HG03575 (cell line): ENCODE results near the gene GOSR1.
"Not testable (repeated sequence)": the region's sequence is repeated elsewhere in the genome, so short reads cannot be mapped to it uniquely, and the experiment has no call there.

Experiments
- ATAC-seq: cut with Tn5 transposase; IDR thresholded peaks from one replicate; pipeline ENCODE4 v1.9.1; 2021; ENCODE audit not compliant: unreplicated experiment, insufficient number of reproducible peaks, low FRiP score; ENCODE audit errors: extremely low read depth

GOSR1 gene

GRCh38 chr17:30534938-30535921 is 58.0 kb downstream of the GOSR1 start:
- no peak for ATAC-seq

- not testable (repeated sequence) for ATAC-seq
Observed at GRCh38 chr17:30536846-30537245, 59.6 kb downstream of the GOSR1 start.

- ATAC-seq, result not testable (repeated sequence)
Observed at GRCh38 chr17:30537667-30538066, 60.5 kb downstream of the GOSR1 start.

GRCh38 chr17:30541802-30542201 is 64.6 kb downstream of the GOSR1 start:
- no peak for ATAC-seq

- no peak for ATAC-seq
Observed at GRCh38 chr17:30543456-30543855, 66.2 kb downstream of the GOSR1 start.

GRCh38 chr17:30545024-30545423 is 67.8 kb downstream of the GOSR1 start:
- no peak for ATAC-seq

- no peak for ATAC-seq
Observed at GRCh38 chr17:30547778-30548573, 70.8 kb downstream of the GOSR1 start.

GRCh38 chr17:30549181-30549580 is 72.0 kb downstream of the GOSR1 start:
- not testable (repeated sequence) for ATAC-seq

GRCh38 chr17:30549864-30550511 is 72.8 kb downstream of the GOSR1 start:
- no peak for ATAC-seq

GRCh38 chr17:30550512-30551273 is 73.5 kb downstream of the GOSR1 start:
- no peak for ATAC-seq

- not testable (repeated sequence) for ATAC-seq
Observed at GRCh38 chr17:30551274-30551995, 74.2 kb downstream of the GOSR1 start.

GRCh38 chr17:30551996-30552339 is 74.8 kb downstream of the GOSR1 start:
- no peak for ATAC-seq

GRCh38 chr17:30552994-30553566 is 75.9 kb downstream of the GOSR1 start:
- no peak for ATAC-seq

- ATAC-seq, result not testable (repeated sequence)
Observed at GRCh38 chr17:30553823-30554440, 76.7 kb downstream of the GOSR1 start.

GRCh38 chr17:30554839-30555751 is 77.9 kb downstream of the GOSR1 start:
- ATAC-seq, result no peak

- no peak for ATAC-seq
Observed at GRCh38 chr17:30555942-30556341, 78.7 kb downstream of the GOSR1 start.
